WTC11 (cell line): ENCODE measurements around the gene ASTN2. TPM values are rescaled to one million over a fixed set of nuclear protein-coding genes. Genes with fewer than 3 reads are reported as not detected.

Experiments used
- ATAC-seq: fragments of 200-7000 bp; cut with Tn5 transposase; 2 replicates; pipeline ENCODE4 v1.10.0; 2021; ENCODE audit warnings: mild to moderate bottlenecking, moderate library complexity
- CTCF ChIA-PET: fragments of 300-600 bp; sonication (Branson Sonifier 250); formaldehyde crosslinking; loops from one replicate; lab custom pipeline; 2021; ENCODE audit warnings: antibody characterized with exemption; lab: Charles Lee
- POLR2A ChIA-PET: fragments of 350-600 bp; sonication (Branson Sonifier 250); formaldehyde crosslinking; loops from one replicate; lab custom pipeline; 2021; ENCODE audit warnings: antibody characterized with exemption; lab: Charles Lee
- DNase-seq: peaks from one replicate; pipeline ENCODE4 v3.0.0; 2021; ENCODE audit warnings: low spot score
- H3K27ac Mint-ChIP-seq: 2 replicates; pipeline ENCODE4 v1.8.0; 2021; ENCODE audit warnings: mixed read lengths
- H3K27me3 Mint-ChIP-seq: 2 replicates; pipeline ENCODE4 v1.8.0; 2021; ENCODE audit warnings: low read depth, mild to moderate bottlenecking, moderate library complexity, mixed read lengths
- H3K36me3 Mint-ChIP-seq: 2 replicates; pipeline ENCODE4 v1.8.0; 2021; ENCODE audit warnings: mixed read lengths
- H3K4me1 Mint-ChIP-seq: 2 replicates; pipeline ENCODE4 v1.8.0; 2022; ENCODE audit warnings: mixed read lengths
- H3K4me3 Mint-ChIP-seq: 2 replicates; pipeline ENCODE4 v1.8.0; 2021; ENCODE audit warnings: mild to moderate bottlenecking, moderate library complexity, mixed read lengths
- H3K9me3 Mint-ChIP-seq: 2 replicates; pipeline ENCODE4 v1.8.0; 2021; ENCODE audit warnings: mixed read lengths
- CBFB ChIP-seq: sonication (generic); formaldehyde crosslinking; IDR thresholded peaks from 2 replicates; pipeline ENCODE4 v1.8.1; 2022; ENCODE audit warnings: mild to moderate bottlenecking, low read depth, missing genetic modification reagents
- CREM ChIP-seq: sonication (generic); formaldehyde crosslinking; IDR thresholded peaks from 2 replicates; pipeline ENCODE4 v1.8.1; 2022; ENCODE audit warnings: mild to moderate bottlenecking, missing genetic modification reagents, moderate library complexity
- ETV6 ChIP-seq: sonication (generic); formaldehyde crosslinking; IDR thresholded peaks from 2 replicates; pipeline ENCODE4 v1.8.1; 2022; ENCODE audit warnings: mild to moderate bottlenecking, missing genetic modification reagents
- HMGA2 ChIP-seq: fragments of 250-450 bp; sonication (Bioruptor Pico); IDR thresholded peaks from 2 replicates; pipeline ENCODE4 v1.4.0; 2021; ENCODE audit warnings: mild to moderate bottlenecking, moderate library complexity
- MYBL2 ChIP-seq: sonication (generic); formaldehyde crosslinking; IDR thresholded peaks from 2 replicates; pipeline ENCODE4 v1.8.1; 2023; ENCODE audit warnings: mild to moderate bottlenecking, moderate library complexity, missing genetic modification reagents
- ZBTB21 ChIP-seq: sonication (generic); formaldehyde crosslinking; IDR thresholded peaks from 2 replicates; pipeline ENCODE4 v1.8.1; 2023; ENCODE audit warnings: mild to moderate bottlenecking, missing genetic modification reagents, borderline replicate concordance
- ZNF219 ChIP-seq: sonication (generic); formaldehyde crosslinking; IDR thresholded peaks from 2 replicates; pipeline ENCODE4 v1.8.0; 2023; ENCODE audit warnings: missing genetic modification reagents, mild to moderate bottlenecking, borderline replicate concordance
- ZNF317 ChIP-seq: sonication (generic); formaldehyde crosslinking; IDR thresholded peaks from 2 replicates; pipeline ENCODE4 v1.8.1; 2023; ENCODE audit warnings: low read depth, mild to moderate bottlenecking, moderate library complexity, missing genetic modification reagents, borderline replicate concordance
- ZNF416 ChIP-seq: fragments of 250-450 bp; sonication (Bioruptor Pico); IDR thresholded peaks from 2 replicates; pipeline ENCODE4 v1.9.0; 2021; ENCODE audit warnings: mild to moderate bottlenecking, inconsistent platforms
- total RNA-seq: library from RNA; stranded (reverse); gene quantifications from 3 replicates; pipeline ENCODE4 v1.2.3, GENCODE V29; 2021
- TF ChIP-seq, protein P1 (sequence below): sonication (generic); formaldehyde crosslinking; IDR thresholded peaks from 2 replicates; pipeline ENCODE4 v1.8.1; 2022; ENCODE audit warnings: mild to moderate bottlenecking, missing genetic modification reagents, moderate library complexity, borderline replicate concordance
- TF ChIP-seq, protein P2 (sequence below): sonication (generic); formaldehyde crosslinking; IDR thresholded peaks from 2 replicates; pipeline ENCODE4 v1.8.1; 2022; ENCODE audit warnings: mild to moderate bottlenecking, moderate library complexity, missing genetic modification reagents
- TF ChIP-seq, protein P3 (sequence below): sonication (generic); formaldehyde crosslinking; IDR thresholded peaks from 2 replicates; pipeline ENCODE4 v1.8.1; 2023; ENCODE audit warnings: mild to moderate bottlenecking, missing genetic modification reagents, moderate library complexity
- TF ChIP-seq, protein P4 (sequence below): sonication (generic); formaldehyde crosslinking; IDR thresholded peaks from 2 replicates; pipeline ENCODE4 v1.8.1; 2022; ENCODE audit warnings: missing genetic modification reagents, borderline replicate concordance
- TF ChIP-seq, protein P5 (sequence below): sonication (generic); formaldehyde crosslinking; IDR thresholded peaks from 2 replicates; pipeline ENCODE4 v1.8.1; 2023; ENCODE audit warnings: mild to moderate bottlenecking, missing genetic modification reagents, moderate library complexity
- TF ChIP-seq, protein P6 (sequence below): fragments of 250-450 bp; sonication (Bioruptor Pico); IDR thresholded peaks from 2 replicates; pipeline ENCODE4 v1.9.0; 2021; ENCODE audit warnings: mild to moderate bottlenecking, borderline replicate concordance
- TF ChIP-seq, protein P7 (sequence below): sonication (generic); formaldehyde crosslinking; IDR thresholded peaks from 2 replicates; pipeline ENCODE4 v1.8.0; 2022; ENCODE audit warnings: mild to moderate bottlenecking, missing genetic modification reagents

ASTN2 gene
- total RNA-seq, 1 experiment from 2014 or later: 16.2 TPM

DNA sequence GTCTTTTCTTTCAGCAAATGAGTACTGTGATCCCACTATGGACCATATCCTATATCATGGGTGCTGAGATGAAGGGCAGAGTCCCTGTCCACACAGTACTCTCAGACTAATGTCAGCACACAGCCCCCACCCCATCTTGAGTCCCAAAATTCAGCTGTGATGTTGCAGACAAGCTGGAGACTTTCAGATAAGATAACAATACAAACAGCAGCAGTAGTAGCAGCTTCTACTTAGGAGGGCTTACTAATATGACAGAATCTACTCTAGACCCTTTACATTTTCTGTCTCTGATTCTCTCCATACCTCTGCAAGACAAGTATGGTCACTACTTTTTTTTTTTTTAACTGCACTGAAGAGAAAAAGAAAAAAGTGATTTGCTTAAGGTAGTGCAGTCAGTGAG is 856.8 kb downstream of the ASTN2 start:
- no peak overlapping the region for H3K4me3 Mint-ChIP-seq
- DNase-seq: no peak
- H3K27me3 Mint-ChIP-seq: no peaks in the 10 kb centered on the region
- no peaks in the 10 kb centered on the region for H3K9me3 Mint-ChIP-seq
- CTCF ChIA-PET: interaction anchor here (1.2 kb wide), 1 partner anchor 14 kb away, joined by 3 read pairs; no protein-coding TSS in a partner anchor
- no peak for ATAC-seq
- no peak for TF ChIP-seq CBFB
- TF ChIP-seq, protein P1, sequence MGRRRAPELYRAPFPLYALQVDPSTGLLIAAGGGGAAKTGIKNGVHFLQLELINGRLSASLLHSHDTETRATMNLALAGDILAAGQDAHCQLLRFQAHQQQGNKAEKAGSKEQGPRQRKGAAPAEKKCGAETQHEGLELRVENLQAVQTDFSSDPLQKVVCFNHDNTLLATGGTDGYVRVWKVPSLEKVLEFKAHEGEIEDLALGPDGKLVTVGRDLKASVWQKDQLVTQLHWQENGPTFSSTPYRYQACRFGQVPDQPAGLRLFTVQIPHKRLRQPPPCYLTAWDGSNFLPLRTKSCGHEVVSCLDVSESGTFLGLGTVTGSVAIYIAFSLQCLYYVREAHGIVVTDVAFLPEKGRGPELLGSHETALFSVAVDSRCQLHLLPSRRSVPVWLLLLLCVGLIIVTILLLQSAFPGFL (CRISPR knock-in tag): no peak
- TF ChIP-seq, protein P2, sequence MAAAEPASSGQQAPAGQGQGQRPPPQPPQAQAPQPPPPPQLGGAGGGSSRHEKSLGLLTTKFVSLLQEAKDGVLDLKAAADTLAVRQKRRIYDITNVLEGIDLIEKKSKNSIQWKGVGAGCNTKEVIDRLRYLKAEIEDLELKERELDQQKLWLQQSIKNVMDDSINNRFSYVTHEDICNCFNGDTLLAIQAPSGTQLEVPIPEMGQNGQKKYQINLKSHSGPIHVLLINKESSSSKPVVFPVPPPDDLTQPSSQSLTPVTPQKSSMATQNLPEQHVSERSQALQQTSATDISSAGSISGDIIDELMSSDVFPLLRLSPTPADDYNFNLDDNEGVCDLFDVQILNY (CRISPR knock-in tag): no peak
- no peak for TF ChIP-seq CREM (CRISPR knock-in tag)
- TF ChIP-seq MYBL2 (CRISPR knock-in tag): no peak
- TF ChIP-seq, protein P3, sequence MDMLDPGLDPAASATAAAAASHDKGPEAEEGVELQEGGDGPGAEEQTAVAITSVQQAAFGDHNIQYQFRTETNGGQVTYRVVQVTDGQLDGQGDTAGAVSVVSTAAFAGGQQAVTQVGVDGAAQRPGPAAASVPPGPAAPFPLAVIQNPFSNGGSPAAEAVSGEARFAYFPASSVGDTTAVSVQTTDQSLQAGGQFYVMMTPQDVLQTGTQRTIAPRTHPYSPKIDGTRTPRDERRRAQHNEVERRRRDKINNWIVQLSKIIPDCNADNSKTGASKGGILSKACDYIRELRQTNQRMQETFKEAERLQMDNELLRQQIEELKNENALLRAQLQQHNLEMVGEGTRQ (CRISPR knock-in tag): no peak
- no peak for TF ChIP-seq ZBTB21 (CRISPR knock-in tag)
- TF ChIP-seq, protein P4, sequence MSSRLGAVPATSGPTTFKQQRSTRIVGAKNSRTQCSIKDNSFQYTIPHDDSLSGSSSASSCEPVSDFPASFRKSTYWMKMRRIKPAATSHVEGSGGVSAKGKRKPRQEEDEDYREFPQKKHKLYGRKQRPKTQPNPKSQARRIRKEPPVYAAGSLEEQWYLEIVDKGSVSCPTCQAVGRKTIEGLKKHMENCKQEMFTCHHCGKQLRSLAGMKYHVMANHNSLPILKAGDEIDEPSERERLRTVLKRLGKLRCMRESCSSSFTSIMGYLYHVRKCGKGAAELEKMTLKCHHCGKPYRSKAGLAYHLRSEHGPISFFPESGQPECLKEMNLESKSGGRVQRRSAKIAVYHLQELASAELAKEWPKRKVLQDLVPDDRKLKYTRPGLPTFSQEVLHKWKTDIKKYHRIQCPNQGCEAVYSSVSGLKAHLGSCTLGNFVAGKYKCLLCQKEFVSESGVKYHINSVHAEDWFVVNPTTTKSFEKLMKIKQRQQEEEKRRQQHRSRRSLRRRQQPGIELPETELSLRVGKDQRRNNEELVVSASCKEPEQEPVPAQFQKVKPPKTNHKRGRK: no peak
- TF ChIP-seq ZNF416: no peak
- no peak for TF ChIP-seq ZNF219 (CRISPR knock-in tag)
- TF ChIP-seq, protein P5, sequence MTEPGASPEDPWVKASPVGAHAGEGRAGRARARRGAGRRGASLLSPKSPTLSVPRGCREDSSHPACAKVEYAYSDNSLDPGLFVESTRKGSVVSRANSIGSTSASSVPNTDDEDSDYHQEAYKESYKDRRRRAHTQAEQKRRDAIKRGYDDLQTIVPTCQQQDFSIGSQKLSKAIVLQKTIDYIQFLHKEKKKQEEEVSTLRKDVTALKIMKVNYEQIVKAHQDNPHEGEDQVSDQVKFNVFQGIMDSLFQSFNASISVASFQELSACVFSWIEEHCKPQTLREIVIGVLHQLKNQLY: no peak
- TF ChIP-seq ETV6 (CRISPR knock-in tag): no peak
- TF ChIP-seq, protein P6, sequence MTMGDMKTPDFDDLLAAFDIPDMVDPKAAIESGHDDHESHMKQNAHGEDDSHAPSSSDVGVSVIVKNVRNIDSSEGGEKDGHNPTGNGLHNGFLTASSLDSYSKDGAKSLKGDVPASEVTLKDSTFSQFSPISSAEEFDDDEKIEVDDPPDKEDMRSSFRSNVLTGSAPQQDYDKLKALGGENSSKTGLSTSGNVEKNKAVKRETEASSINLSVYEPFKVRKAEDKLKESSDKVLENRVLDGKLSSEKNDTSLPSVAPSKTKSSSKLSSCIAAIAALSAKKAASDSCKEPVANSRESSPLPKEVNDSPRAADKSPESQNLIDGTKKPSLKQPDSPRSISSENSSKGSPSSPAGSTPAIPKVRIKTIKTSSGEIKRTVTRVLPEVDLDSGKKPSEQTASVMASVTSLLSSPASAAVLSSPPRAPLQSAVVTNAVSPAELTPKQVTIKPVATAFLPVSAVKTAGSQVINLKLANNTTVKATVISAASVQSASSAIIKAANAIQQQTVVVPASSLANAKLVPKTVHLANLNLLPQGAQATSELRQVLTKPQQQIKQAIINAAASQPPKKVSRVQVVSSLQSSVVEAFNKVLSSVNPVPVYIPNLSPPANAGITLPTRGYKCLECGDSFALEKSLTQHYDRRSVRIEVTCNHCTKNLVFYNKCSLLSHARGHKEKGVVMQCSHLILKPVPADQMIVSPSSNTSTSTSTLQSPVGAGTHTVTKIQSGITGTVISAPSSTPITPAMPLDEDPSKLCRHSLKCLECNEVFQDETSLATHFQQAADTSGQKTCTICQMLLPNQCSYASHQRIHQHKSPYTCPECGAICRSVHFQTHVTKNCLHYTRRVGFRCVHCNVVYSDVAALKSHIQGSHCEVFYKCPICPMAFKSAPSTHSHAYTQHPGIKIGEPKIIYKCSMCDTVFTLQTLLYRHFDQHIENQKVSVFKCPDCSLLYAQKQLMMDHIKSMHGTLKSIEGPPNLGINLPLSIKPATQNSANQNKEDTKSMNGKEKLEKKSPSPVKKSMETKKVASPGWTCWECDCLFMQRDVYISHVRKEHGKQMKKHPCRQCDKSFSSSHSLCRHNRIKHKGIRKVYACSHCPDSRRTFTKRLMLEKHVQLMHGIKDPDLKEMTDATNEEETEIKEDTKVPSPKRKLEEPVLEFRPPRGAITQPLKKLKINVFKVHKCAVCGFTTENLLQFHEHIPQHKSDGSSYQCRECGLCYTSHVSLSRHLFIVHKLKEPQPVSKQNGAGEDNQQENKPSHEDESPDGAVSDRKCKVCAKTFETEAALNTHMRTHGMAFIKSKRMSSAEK: no peak
- no peak for TF ChIP-seq ZNF317
- TF ChIP-seq, protein P7, sequence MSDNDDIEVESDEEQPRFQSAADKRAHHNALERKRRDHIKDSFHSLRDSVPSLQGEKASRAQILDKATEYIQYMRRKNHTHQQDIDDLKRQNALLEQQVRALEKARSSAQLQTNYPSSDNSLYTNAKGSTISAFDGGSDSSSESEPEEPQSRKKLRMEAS: no peak
- TF ChIP-seq HMGA2 (CRISPR knock-in tag): no peak
- no peaks in the 10 kb centered on the region for H3K36me3 Mint-ChIP-seq
- H3K4me1 Mint-ChIP-seq: peaks cover 14% of the 10 kb centered on the region
- POLR2A ChIA-PET: interaction anchor here (0.7 kb wide), 1 partner anchor 411 kb away, joined by 3 read pairs; no protein-coding TSS in a partner anchor
- no peak overlapping the region for H3K27ac Mint-ChIP-seq
